ENCODE data around the gene SUCO. TPM values are rescaled to one million over a fixed set of nuclear protein-coding genes. Genes with fewer than 3 reads are reported as not detected.
"Not testable (repeated sequence)": the region's sequence is repeated elsewhere in the genome, so short reads cannot be mapped to it uniquely, and the experiment has no call there.

The SUCO gene
- total RNA-seq, 2 donors from 2014 or later, result 21.0 to 34.5 TPM

DNA sequence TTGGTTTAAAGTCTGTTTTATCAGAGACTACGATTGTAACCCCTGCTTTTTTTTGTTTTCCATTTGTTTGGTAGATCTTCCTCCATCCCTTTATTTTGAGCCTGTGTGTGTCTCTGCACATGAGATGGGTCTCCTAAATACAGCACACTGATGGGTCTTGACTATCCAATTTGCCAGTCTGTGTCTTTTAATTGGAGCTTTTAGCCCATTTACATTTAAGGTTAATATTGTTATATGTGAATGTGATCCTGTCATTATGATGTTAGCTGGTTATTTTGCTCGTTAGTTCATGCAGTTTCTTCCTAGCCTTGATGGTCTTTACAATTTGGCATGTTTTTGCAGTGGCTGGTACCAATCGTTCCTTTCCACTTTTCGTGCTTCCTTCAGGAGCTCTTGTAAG is 62.1 kb downstream of the SUCO start:
- not testable (repeated sequence) for H3K4me3 Mint-ChIP-seq; H3K27ac Mint-ChIP-seq; ATAC-seq (replicated peaks); H3K9me3 Mint-ChIP-seq; H3K27me3 Mint-ChIP-seq
- peaks cover 99% of the 10 kb centered on the region for H3K36me3 Mint-ChIP-seq (ENCODE audit: low read depth)
- peaks cover 11% of the 10 kb centered on the region for H3K4me1 Mint-ChIP-seq

- peaks cover 99% of the 10 kb centered on the region for H3K36me3 Mint-ChIP-seq (ENCODE audit: low read depth)
- not testable (repeated sequence) for H3K4me3 Mint-ChIP-seq; H3K27me3 Mint-ChIP-seq; H3K9me3 Mint-ChIP-seq; H3K27ac Mint-ChIP-seq; ATAC-seq (replicated peaks); H3K4me1 Mint-ChIP-seq
Observed at GRCh38 chr1:172596782-172597181, 63.8 kb downstream of the SUCO start.

- H3K36me3 Mint-ChIP-seq (ENCODE audit: low read depth), result peaks cover 95% of the 10 kb centered on the region
- H3K9me3 Mint-ChIP-seq, result peaks cover 4% of the 10 kb centered on the region
- ATAC-seq (replicated peaks), result no peak
- H3K27me3 Mint-ChIP-seq, result no peaks in the 10 kb centered on the region
- H3K4me3 Mint-ChIP-seq, result no peak overlapping the region
- H3K4me1 Mint-ChIP-seq, result peaks cover 6% of the 10 kb centered on the region
- H3K27ac Mint-ChIP-seq, result no peak overlapping the region
Observed at GRCh38 chr1:172599912-172600311, 67.0 kb downstream of the SUCO start.

- H3K36me3 Mint-ChIP-seq (ENCODE audit: low read depth), result peaks cover 95% of the 10 kb centered on the region
- no peak for ATAC-seq (replicated peaks)
- no peak overlapping the region for H3K4me3 Mint-ChIP-seq
- no peak overlapping the region for H3K27ac Mint-ChIP-seq
- H3K9me3 Mint-ChIP-seq, result peaks cover 4% of the 10 kb centered on the region
- H3K4me1 Mint-ChIP-seq, result peaks cover 5% of the 10 kb centered on the region
- H3K27me3 Mint-ChIP-seq, result no peaks in the 10 kb centered on the region
Observed at GRCh38 chr1:172600615-172601014, 67.7 kb downstream of the SUCO start.

GRCh38 chr1:172601046-172601630 is 68.2 kb downstream of the SUCO start:
- H3K27ac Mint-ChIP-seq, result no peak overlapping the region
- no peak for ATAC-seq (replicated peaks)
- no peaks in the 10 kb centered on the region for H3K4me1 Mint-ChIP-seq
- H3K4me3 Mint-ChIP-seq, result no peak overlapping the region
- H3K9me3 Mint-ChIP-seq, result no peaks in the 10 kb centered on the region
- peaks cover 91% of the 10 kb centered on the region for H3K36me3 Mint-ChIP-seq (ENCODE audit: low read depth)
- H3K27me3 Mint-ChIP-seq, result no peaks in the 10 kb centered on the region

DNA sequence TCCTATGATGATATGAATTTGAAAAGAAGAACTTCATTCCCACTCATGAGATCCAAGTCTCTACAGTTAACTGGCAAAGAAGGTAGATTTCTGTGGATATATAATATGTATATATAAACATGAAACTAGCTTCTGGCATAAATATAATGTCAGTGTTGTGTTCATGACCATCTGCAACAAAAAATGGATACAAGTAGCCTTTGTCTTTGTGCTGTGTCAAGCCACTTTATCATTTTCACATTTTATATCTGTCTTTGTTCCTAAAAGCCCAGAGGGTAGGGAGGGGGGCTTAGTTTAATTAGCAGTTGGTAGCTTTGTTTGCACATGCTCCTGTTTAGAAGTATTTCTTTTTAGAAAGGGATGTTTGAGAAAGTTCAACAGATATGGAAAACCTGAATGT is 69.8 kb downstream of the SUCO start:
- H3K36me3 Mint-ChIP-seq (ENCODE audit: low read depth), result peaks cover 87% of the 10 kb centered on the region
- ATAC-seq (replicated peaks), result no peak
- H3K9me3 Mint-ChIP-seq, result no peaks in the 10 kb centered on the region
- H3K4me3 Mint-ChIP-seq, result no peak overlapping the region
- H3K27me3 Mint-ChIP-seq, result no peaks in the 10 kb centered on the region
- H3K27ac Mint-ChIP-seq, result no peak overlapping the region
- no peaks in the 10 kb centered on the region for H3K4me1 Mint-ChIP-seq

DNA sequence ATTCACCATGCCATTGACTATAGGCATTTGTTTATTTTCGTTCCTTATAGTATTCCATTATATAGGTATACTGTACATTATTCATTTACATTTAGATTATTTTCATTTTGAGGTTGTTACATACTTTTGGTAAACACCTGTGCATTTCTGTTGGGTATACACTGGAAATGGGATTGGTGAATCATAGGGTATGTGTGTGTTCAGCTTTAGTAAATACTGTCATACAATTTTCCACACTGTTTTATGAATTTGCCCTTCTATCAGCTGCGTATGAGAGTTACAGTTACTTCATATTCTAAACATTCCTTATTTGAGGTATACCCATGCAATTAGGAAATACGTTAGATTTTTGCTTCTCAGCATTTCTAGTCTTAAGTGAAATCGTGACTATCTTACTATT is 70.9 kb downstream of the SUCO start:
- no peaks in the 10 kb centered on the region for H3K4me1 Mint-ChIP-seq
- ATAC-seq (replicated peaks), result no peak
- no peaks in the 10 kb centered on the region for H3K27me3 Mint-ChIP-seq
- no peaks in the 10 kb centered on the region for H3K9me3 Mint-ChIP-seq
- peaks cover 85% of the 10 kb centered on the region for H3K36me3 Mint-ChIP-seq (ENCODE audit: low read depth)
- H3K4me3 Mint-ChIP-seq, result no peak overlapping the region
- H3K27ac Mint-ChIP-seq, result no peak overlapping the region

- Mint-ChIP-seq H3K4me1 (peaks cover 3% of the 10 kb centered on the region), H3K9me3 (no peaks in the 10 kb centered on the region), H3K36me3 (ENCODE audit: low read depth) (peaks cover 86% of the 10 kb centered on the region), H3K4me3 (no peak overlapping the region), H3K27me3 (no peaks in the 10 kb centered on the region), H3K27ac (no peak overlapping the region)
- ATAC-seq (replicated peaks), result no peak
Observed at GRCh38 chr1:172605641-172606040, 72.7 kb downstream of the SUCO start.

DNA sequence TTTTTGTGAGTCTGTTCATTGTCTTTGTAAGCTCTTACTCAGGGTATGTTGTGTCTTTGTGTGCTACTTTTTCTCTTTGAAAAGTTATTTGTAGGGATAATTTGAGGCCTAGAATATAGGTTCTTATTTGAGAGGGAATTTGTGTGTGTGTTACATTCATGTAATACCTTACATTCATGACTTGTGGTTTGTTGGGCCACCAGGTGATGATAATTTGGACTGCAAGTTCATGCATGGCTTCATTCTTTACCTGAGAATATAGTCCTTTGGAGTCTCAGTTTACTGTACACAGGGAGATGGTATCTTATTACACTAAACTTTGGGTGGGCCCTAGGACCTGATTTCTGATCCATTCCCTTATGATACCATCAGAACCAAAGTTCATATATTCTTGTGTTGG is 74.2 kb downstream of the SUCO start:
- ATAC-seq (replicated peaks), result no peak
- Mint-ChIP-seq H3K27me3 (no peaks in the 10 kb centered on the region), H3K27ac (peak overlapping the region; percentile 39), H3K36me3 (ENCODE audit: low read depth) (peaks cover 83% of the 10 kb centered on the region), H3K4me1 (peaks cover 3% of the 10 kb centered on the region), H3K9me3 (no peaks in the 10 kb centered on the region), H3K4me3 (no peak overlapping the region)

DNA sequence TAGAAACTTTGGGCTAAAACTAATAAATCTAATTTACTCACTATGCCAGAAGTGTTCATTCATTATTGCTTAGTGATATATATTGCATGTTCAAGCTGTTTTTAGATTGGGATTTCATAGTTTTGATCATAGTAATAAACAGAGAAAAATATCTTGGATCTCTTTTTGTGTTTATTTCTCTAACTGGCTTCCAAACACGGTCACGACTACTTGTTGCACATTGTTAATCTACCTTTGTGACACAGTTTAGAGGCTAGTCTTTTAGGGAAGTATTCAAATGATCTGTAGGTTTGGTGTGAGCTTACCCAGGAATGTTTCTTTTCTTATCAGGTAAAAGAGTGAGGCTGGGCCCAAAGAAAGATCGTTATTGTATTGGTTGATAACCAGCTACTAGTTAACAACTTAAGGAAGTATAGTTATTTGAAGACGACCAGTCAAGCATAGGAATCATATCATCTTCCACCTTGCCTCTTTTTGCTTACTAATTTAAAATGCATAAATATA is 75.2 kb downstream of the SUCO start:
- Mint-ChIP-seq H3K9me3 (no peaks in the 10 kb centered on the region), H3K4me1 (peaks cover 3% of the 10 kb centered on the region), H3K4me3 (no peak overlapping the region), H3K36me3 (ENCODE audit: low read depth) (peaks cover 74% of the 10 kb centered on the region), H3K27ac (no peak overlapping the region), H3K27me3 (no peaks in the 10 kb centered on the region)
- no peak for ATAC-seq (replicated peaks)

GRCh38 chr1:172609528-172609927 is 76.6 kb downstream of the SUCO start:
- no peak overlapping the region for H3K4me3 Mint-ChIP-seq
- no peak overlapping the region for H3K27ac Mint-ChIP-seq
- no peaks in the 10 kb centered on the region for H3K9me3 Mint-ChIP-seq
- ATAC-seq (replicated peaks), result peak; percentile 32
- no peaks in the 10 kb centered on the region for H3K27me3 Mint-ChIP-seq
- peaks cover 63% of the 10 kb centered on the region for H3K36me3 Mint-ChIP-seq (ENCODE audit: low read depth)
- peaks cover 3% of the 10 kb centered on the region for H3K4me1 Mint-ChIP-seq

DNA sequence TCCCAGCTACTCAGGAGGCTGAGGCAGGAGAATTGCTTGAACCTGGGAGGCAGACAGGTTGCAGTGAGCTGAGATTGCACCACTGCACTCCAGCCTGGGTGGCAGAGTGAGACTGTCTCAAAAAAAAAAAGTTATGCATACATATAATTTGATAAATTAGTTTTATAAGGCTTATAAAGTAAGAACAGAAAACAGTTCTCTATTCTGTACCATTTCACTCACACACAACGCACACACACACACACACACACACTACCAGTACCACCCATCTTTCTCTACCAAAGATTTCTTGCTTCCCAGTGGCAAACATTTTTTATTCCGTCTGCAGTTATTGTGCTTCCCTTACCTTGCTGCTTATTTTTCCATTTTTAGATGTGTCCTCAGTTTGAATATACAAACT is 79.5 kb downstream of the SUCO start:
- Mint-ChIP-seq H3K9me3 (peaks cover 16% of the 10 kb centered on the region), H3K27ac (no peak overlapping the region), H3K27me3 (no peaks in the 10 kb centered on the region), H3K4me3 (no peak overlapping the region), H3K4me1 (peaks cover 3% of the 10 kb centered on the region), H3K36me3 (ENCODE audit: low read depth) (peaks cover 40% of the 10 kb centered on the region)
- no peak for ATAC-seq (replicated peaks)

GRCh38 chr1:172613294-172613693 is 80.3 kb downstream of the SUCO start:
- no peak overlapping the region for H3K4me3 Mint-ChIP-seq
- no peak for ATAC-seq (replicated peaks)
- no peak overlapping the region for H3K27ac Mint-ChIP-seq
- H3K36me3 Mint-ChIP-seq (ENCODE audit: low read depth), result peaks cover 36% of the 10 kb centered on the region
- H3K27me3 Mint-ChIP-seq, result no peaks in the 10 kb centered on the region
- peaks cover 16% of the 10 kb centered on the region for H3K9me3 Mint-ChIP-seq
- H3K4me1 Mint-ChIP-seq, result peaks cover 3% of the 10 kb centered on the region

GRCh38 chr1:172616195-172616594 is 83.2 kb downstream of the SUCO start:
- no peak for ATAC-seq (replicated peaks)
- no peak overlapping the region for H3K4me3 Mint-ChIP-seq
- no peaks in the 10 kb centered on the region for H3K27me3 Mint-ChIP-seq
- no peak overlapping the region for H3K27ac Mint-ChIP-seq
- peaks cover 7% of the 10 kb centered on the region for H3K36me3 Mint-ChIP-seq (ENCODE audit: low read depth)
- H3K9me3 Mint-ChIP-seq, result peaks cover 25% of the 10 kb centered on the region
- H3K4me1 Mint-ChIP-seq, result no peaks in the 10 kb centered on the region

GRCh38 chr1:172616636-172617035 is 83.7 kb downstream of the SUCO start:
- no peak overlapping the region for H3K27ac Mint-ChIP-seq
- peaks cover 3% of the 10 kb centered on the region for H3K36me3 Mint-ChIP-seq (ENCODE audit: low read depth)
- peaks cover 29% of the 10 kb centered on the region for H3K9me3 Mint-ChIP-seq
- H3K27me3 Mint-ChIP-seq, result no peaks in the 10 kb centered on the region
- no peak overlapping the region for H3K4me3 Mint-ChIP-seq
- ATAC-seq (replicated peaks), result no peak
- no peaks in the 10 kb centered on the region for H3K4me1 Mint-ChIP-seq

GRCh38 chr1:172620603-172621002 is 87.7 kb downstream of the SUCO start:
- not testable (repeated sequence) for H3K4me3 Mint-ChIP-seq; H3K36me3 Mint-ChIP-seq (ENCODE audit: low read depth); H3K27me3 Mint-ChIP-seq; ATAC-seq (replicated peaks); H3K27ac Mint-ChIP-seq; H3K4me1 Mint-ChIP-seq
- H3K9me3 Mint-ChIP-seq, result peaks cover 26% of the 10 kb centered on the region

All from activated T-helper 17 cell treated with anti-CD3 and anti-CD28 coated beads, Interleukin-2, amount 50 U/mL, for 72 hours (primary cell).